ENCODE measurements around the gene BAIAP3.

BAIAP3 gene

GRCh38 chr16:1367486-1368174 is 34.2 kb downstream of the BAIAP3 start:
- no peak overlapping the region for H3K9ac ChIP-seq
- no peaks in the 10 kb centered on the region; the same call in 1 of the 2 replicates for H3K36me3 ChIP-seq (ENCODE audit: insufficient read depth)
- no peaks in the 10 kb centered on the region for H3K27me3 ChIP-seq (ENCODE audit: insufficient read depth, low read depth)
- H3K27ac ChIP-seq, result no peak overlapping the region
- TF ChIP-seq CTCF (conservative IDR thresholded peaks at IDR 0.05; ENCODE audit: low read depth, low read length), result no peak
- H4K20me1 ChIP-seq (ENCODE audit: insufficient read depth), result no peaks in the 10 kb centered on the region; the same call in 1 of the 2 replicates
- H3K4me2 ChIP-seq, result no peak overlapping the region
- H2AFZ ChIP-seq (ENCODE audit: low read depth), result no peak overlapping the region
- H3K4me1 ChIP-seq (ENCODE audit: low read depth, poor library complexity, severe bottlenecking), result no peaks in the 10 kb centered on the region
- no peak overlapping the region for H3K4me3 ChIP-seq (IDR thresholded peaks at IDR 0.05; ENCODE audit: insufficient read depth, low read depth, low read length)
- H3K79me2 ChIP-seq (ENCODE audit: insufficient read depth, low read depth), result 0 out of 2 replicates have a peak, but pooled peaks cover 4% of the 10 kb centered on the region

GRCh38 chr16:1371054-1371978 is 37.9 kb downstream of the BAIAP3 start:
- Histone ChIP-seq H3K9ac (no peak overlapping the region), H3K36me3 (ENCODE audit: insufficient read depth) (no peaks in the 10 kb centered on the region), H4K20me1 (ENCODE audit: insufficient read depth) (no peaks in the 10 kb centered on the region), H3K4me3 (IDR thresholded peaks at IDR 0.05; ENCODE audit: insufficient read depth, low read depth, low read length) (no peak overlapping the region), H3K27me3 (ENCODE audit: insufficient read depth, low read depth) (no peaks in the 10 kb centered on the region), H3K4me1 (ENCODE audit: low read depth, poor library complexity, severe bottlenecking) (no peaks in the 10 kb centered on the region), H3K27ac (no peak overlapping the region), H3K79me2 (ENCODE audit: insufficient read depth, low read depth) (no peaks in the 10 kb centered on the region), H2AFZ (ENCODE audit: low read depth) (no peak overlapping the region), H3K4me2 (no peak overlapping the region)
- TF ChIP-seq CTCF (conservative IDR thresholded peaks at IDR 0.05; ENCODE audit: low read depth, low read length), result no peak

DNA sequence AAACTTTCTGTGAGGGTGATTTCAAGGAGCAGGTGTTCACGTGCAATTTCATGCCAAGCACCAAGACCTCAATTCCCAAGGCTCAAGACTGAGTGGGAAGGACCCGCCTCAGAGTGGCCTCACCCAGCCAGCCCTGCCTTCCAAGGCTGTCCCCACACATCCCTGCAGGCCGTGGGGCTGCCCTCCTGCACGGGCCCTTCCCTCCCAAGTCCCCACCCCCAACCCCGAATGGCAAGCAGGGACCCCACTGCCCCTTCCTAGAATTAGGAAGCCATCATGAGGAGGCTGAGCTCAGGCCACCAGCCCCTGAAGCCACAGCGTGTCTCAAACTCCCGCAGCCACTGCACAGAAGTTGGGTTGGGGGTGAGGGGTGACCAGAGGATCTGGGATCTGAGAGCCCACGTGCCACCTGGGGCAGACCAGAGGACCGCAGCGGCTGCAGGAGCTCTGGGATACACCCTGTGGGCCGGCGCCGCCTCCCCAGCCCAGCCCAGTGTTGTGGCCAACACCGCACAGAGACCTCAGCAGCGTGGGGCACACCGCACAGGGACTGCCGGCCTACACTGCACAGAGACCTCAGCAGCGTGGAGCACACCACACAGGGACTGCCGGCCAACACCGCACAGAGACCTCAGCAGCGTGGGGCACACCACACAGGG is 39.0 kb downstream of the BAIAP3 start:
- no peaks in the 10 kb centered on the region for H4K20me1 ChIP-seq (ENCODE audit: insufficient read depth)

More for the DNA sequence above, 39.0 kb downstream of the BAIAP3 start:
- H2AFZ ChIP-seq (ENCODE audit: low read depth), result no peak overlapping the region
- H3K4me3 ChIP-seq (IDR thresholded peaks at IDR 0.05; ENCODE audit: insufficient read depth, low read depth, low read length), result no peak overlapping the region
- H3K4me2 ChIP-seq, result no peak overlapping the region
- no peak for TF ChIP-seq CTCF (conservative IDR thresholded peaks at IDR 0.05; ENCODE audit: low read depth, low read length)
- no peaks in the 10 kb centered on the region for H3K36me3 ChIP-seq (ENCODE audit: insufficient read depth)
- H3K27me3 ChIP-seq (ENCODE audit: insufficient read depth, low read depth), result no peaks in the 10 kb centered on the region
- no peak overlapping the region for H3K9ac ChIP-seq
- H3K27ac ChIP-seq, result no peak overlapping the region
- H3K79me2 ChIP-seq (ENCODE audit: insufficient read depth, low read depth), result no peaks in the 10 kb centered on the region
- H3K4me1 ChIP-seq (ENCODE audit: low read depth, poor library complexity, severe bottlenecking), result no peaks in the 10 kb centered on the region

Measured in KMS-11 (cell line).